GM12878 (cell line): ENCODE results near the gene WNT5B. TPM values are rescaled to one million over a fixed set of nuclear protein-coding genes. Genes with fewer than 3 reads are reported as not detected.
A peak's percentile ranks its signal among the peaks of the same experiment; 100 is the strongest.

Experiments
- ATAC-seq: fragments of 200-7000 bp; cut with Tn5 transposase; 3 replicates; pipeline ENCODE4 v1.9.1; 2020; ENCODE audit warnings: mild to moderate bottlenecking, moderate library complexity
- BruUV-seq: library from RNA; stranded (reverse); fragments of 400-500 nt; replicated peaks from 2 replicates; lab custom pipeline; 2021; lab: Mats Ljungman, UMichigan
- CTCF ChIA-PET: fragments of 300-600 bp; sonication (Branson Sonifier 250); formaldehyde crosslinking; extraction: SDS; loops from one replicate; lab custom pipeline; 2021; ENCODE audit warnings: inconsistent platforms; lab: Yijun Ruan, JAX
- POLR2A ChIA-PET: fragments of 350-600 bp; formaldehyde crosslinking; extraction: SDS; loops from one replicate; lab custom pipeline; 2021; ENCODE audit warnings: inconsistent platforms; lab: Charles Lee
- RAD21 ChIA-PET: fragments of 300-600 bp; sonication (Branson Sonifier 250); formaldehyde crosslinking; loops from one replicate; lab custom pipeline; 2023; ENCODE audit warnings: antibody characterized with exemption; ENCODE audit not compliant: unreplicated experiment; lab: Charles Lee
- SMC1A ChIA-PET: fragments of 300-600 bp; sonication (Branson Sonifier 250); formaldehyde crosslinking; loops from one replicate; lab custom pipeline; 2023; ENCODE audit not compliant: unreplicated experiment, uncharacterized antibody; lab: Charles Lee
- DNase-seq: peaks from one replicate; pipeline ENCODE4 v3.0.0-alpha.2; 2011; ENCODE audit warnings: low read depth, low spot score
- FAIRE-seq: peaks from 3 replicates; lab custom pipeline; 2011; peaks lifted over from hg19 to GRCh38; lab: Jason Lieb, UNC
- H2AFZ ChIP-seq: 2 replicates; pipeline ENCODE4 v1.6.0; 2011; ENCODE audit warnings: low read depth, low read length, control low read depth; ENCODE audit not compliant: control insufficient read depth
- H3K27ac ChIP-seq: 2 replicates; pipeline ENCODE4 v1.5.1; 2011; ENCODE audit warnings: control low read depth; ENCODE audit not compliant: control insufficient read depth, insufficient read depth
- H3K27me3 ChIP-seq, 2 experiments: replicated peaks in 1 of 2; 2 replicates each; pipeline versions ENCODE4 v1.6.0 to v1.6.1; 2011; ENCODE audit warnings: low read length in 1 of 2; ENCODE audit not compliant: control insufficient read depth in 2 of 2, insufficient read depth in 2 of 2
- H3K36me3 ChIP-seq, 2 experiments: 2 replicates each; pipeline ENCODE4 v1.5.1; 2011; ENCODE audit warnings: low read length in 1 of 2; ENCODE audit not compliant: control insufficient read depth in 2 of 2, insufficient read depth in 2 of 2
- H3K4me1 ChIP-seq: 2 replicates; pipeline ENCODE4 v1.6.1; 2011; ENCODE audit warnings: mild to moderate bottlenecking, low read length, moderate library complexity, mixed read lengths; ENCODE audit not compliant: control insufficient read depth, insufficient read depth
- H3K4me2 ChIP-seq: 2 replicates; pipeline ENCODE4 v1.6.0; 2011; ENCODE audit warnings: control low read depth; ENCODE audit not compliant: control insufficient read depth, insufficient read depth
- H3K4me3 ChIP-seq: fragments of 200-600 bp; sonication (generic); 2 replicates; pipeline ENCODE4 v1.5.1; 2016
- H3K79me2 ChIP-seq: 2 replicates; pipeline ENCODE4 v1.6.0; 2011; ENCODE audit warnings: low read length; ENCODE audit not compliant: control insufficient read depth, insufficient read depth
- H3K9ac ChIP-seq: 2 replicates; pipeline ENCODE4 v1.8.0; 2011; ENCODE audit warnings: low read length, control low read depth, mixed read lengths; ENCODE audit not compliant: control insufficient read depth, insufficient read depth
- H3K9me3 ChIP-seq: replicated peaks from 3 replicates; pipeline ENCODE4 v1.5.1; 2011; ENCODE audit warnings: mild to moderate bottlenecking, low read length; ENCODE audit not compliant: control insufficient read depth, insufficient read depth
- H4K20me1 ChIP-seq: 2 replicates; pipeline ENCODE4 v1.6.0; 2011; ENCODE audit not compliant: control insufficient read depth, insufficient read depth
- CHD4 ChIP-seq: fragments of 200-600 bp; sonication (generic); IDR thresholded peaks from 2 replicates; pipeline ENCODE4 v1.6.1; 2016; ENCODE audit warnings: mild to moderate bottlenecking
- CREB1 ChIP-seq: IDR thresholded peaks from 2 replicates; pipeline ENCODE4 v1.6.1; 2012; ENCODE audit warnings: low read depth, mild to moderate bottlenecking, inconsistent platforms
- HDAC2 ChIP-seq: fragments of 200-600 bp; sonication (generic); IDR thresholded peaks from 2 replicates; pipeline ENCODE4 v1.6.1; 2017
- MYC ChIP-seq: IDR thresholded peaks from 2 replicates; pipeline ENCODE4 v1.6.1; 2011; ENCODE audit warnings: mild to moderate bottlenecking, low read length, moderate library complexity, inconsistent platforms; ENCODE audit not compliant: insufficient read depth, insufficient replicate concordance, insufficient read length, severe bottlenecking
- NR2F1 ChIP-seq: fragments of 450-650 bp; conservative IDR thresholded peaks from 2 replicates; pipeline ENCODE4 v1.6.1; 2017; ENCODE audit warnings: mild to moderate bottlenecking
- REST ChIP-seq: IDR thresholded peaks from 2 replicates; pipeline ENCODE4 v1.6.1; 2012; ENCODE audit warnings: mild to moderate bottlenecking, low read depth, low read length
- RFX5 ChIP-seq: IDR thresholded peaks from 2 replicates; pipeline ENCODE4 v1.6.1; 2011; ENCODE audit warnings: low read depth, low read length, improper control_type of control experiment
- RUNX3 ChIP-seq: IDR thresholded peaks from 2 replicates; pipeline ENCODE4 v1.6.1; 2012; ENCODE audit warnings: low read length, inconsistent platforms
- SMC3 ChIP-seq: IDR thresholded peaks from 2 replicates; pipeline ENCODE4 v1.6.1; 2011; ENCODE audit warnings: low read length, improper control_type of control experiment, borderline replicate concordance
- WGBS: methylation state at CpG from one replicate; pipeline ENCODE4 v1.1.6; 2016; ENCODE audit warnings: low lambda C conversion rate; ENCODE audit not compliant: insufficient replicate concordance, insufficient coverage; ENCODE audit errors: missing lambda C conversion rate; 5-methylcytosine and 5-hydroxymethylcytosine counted together
- in situ Hi-C: fragments of 300-500 bp; cut with MboI; formaldehyde crosslinking; loops from 9 replicates; pipeline ENCODE4 v1.14.3; 2018; ENCODE audit warnings: mixed read lengths
- intact Hi-C: fragments of 100-400 bp; cut with micrococcal nuclease; formaldehyde crosslinking; loops from one replicate; pipeline ENCODE4 v1.14.2; 2022; ENCODE audit not compliant: unreplicated experiment
- polyA plus RNA-seq, 11 experiments: library from polyadenylated mRNA; depleted of rRNA in 4 of 11; unstranded in 6 of 11; stranded (reverse) in 5 of 11; fragments of >200 nt; fragmentation: Nextera tagmentation in 4 of 11; fragmentation: Illumina TruSeq in 1 of 11; extraction: Ambion mirVana in 4 of 11; extraction: Trizol in 1 of 11; gene quantifications; 1 replicate in 1 of 11; 2 replicates in 10 of 11; pipeline versions ENCODE4 v1.2.1 to v1.2.3, GENCODE V29; 2011 to 2016; ENCODE audit warnings: inconsistent platforms in 2 of 11, missing spikeins in 2 of 11, low read depth in 1 of 11
- total RNA-seq, 4 experiments: library from RNA; depleted of rRNA in 3 of 4; stranded (reverse); fragments of >200 nt in 3 of 4; fragmentation: Illumina TruSeq in 1 of 4; extraction: Trizol in 1 of 4; gene quantifications; 2 replicates each; pipeline versions ENCODE4 v1.2.1 to v1.2.3, GENCODE V29; 2013 to 2021

WNT5B gene
- total and polyA plus RNA-seq, 10 of the 15 experiments (the other 5 are each of a cell fraction or from before 2014, with no cell fraction given) = 0.45 to 18.3 (median 5.4) TPM

- H2AFZ ChIP-seq = no peak overlapping the region
- in situ Hi-C loops (loop anchor here (5.0 kb wide), 1 partner anchor 471 kb away; no protein-coding TSS in a partner anchor), intact Hi-C loops (no loop called here)
- H4K20me1 ChIP-seq = no peaks in the 10 kb centered on the region
- ChIA-PET RAD21 (interaction anchor here (0.9 to 5.7 kb wide), 10 partner anchors 11 to 521 kb away, joined by 3 to 71 read pairs (median 4); no protein-coding TSS in a partner anchor), SMC1A (interaction anchor here (0.7 to 6.0 kb wide), 15 partner anchors 13 to 483 kb away, joined by 3 to 84 read pairs (median 5); no protein-coding TSS in a partner anchor), CTCF (interaction anchor here (0.7 to 6.9 kb wide), 15 partner anchors 14 to 521 kb away, joined by 3 to 62 read pairs (median 7); no protein-coding TSS in a partner anchor), POLR2A (interaction anchor here (0.5 to 1.8 kb wide), 8 partner anchors 14 to 479 kb away, joined by 3 to 5 read pairs (median 3); no protein-coding TSS in a partner anchor)
- WGBS = 20% methylated on average over 5 of the region's 5 CpGs
- 0 out of 2 replicates have a peak, but pooled peaks have one; percentile 15 for TF ChIP-seq NR2F1
- no peak for TF ChIP-seq CREB1
- TF ChIP-seq RFX5 = no peak
- no peak for TF ChIP-seq REST
- TF ChIP-seq SMC3 = no peak
- TF ChIP-seq MYC = no peak
- no peak for TF ChIP-seq HDAC2
- TF ChIP-seq CHD4 = no peak
- 0 out of 2 replicates have a peak, but pooled peaks have one; percentile 30 for TF ChIP-seq RUNX3
- ATAC-seq = peak; percentile 36
- peak overlapping the region; percentile 27; the same call in 1 of the 2 replicates for H3K4me3 ChIP-seq
- 0 out of 2 replicates have a peak overlapping the region, but pooled peaks have one; percentile 4 for H3K27ac ChIP-seq
- no peaks in the 10 kb centered on the region for H3K36me3 ChIP-seq
- FAIRE-seq = no peak
- BruUV-seq = no TSS peak
- H3K9ac ChIP-seq = no peak overlapping the region
- H3K27me3 ChIP-seq = no peaks in the 10 kb centered on the region
- peak overlapping the region; percentile 36 for H3K4me2 ChIP-seq
- no peak for DNase-seq
- H3K4me1 ChIP-seq = peaks cover 10% of the 10 kb centered on the region
- no peaks in the 10 kb centered on the region for H3K9me3 ChIP-seq
- H3K79me2 ChIP-seq = peaks cover 39% of the 10 kb centered on the region
Measured at GRCh38 chr12:1587927-1588574, 41.0 kb upstream of the WNT5B start.
